ENCODE data around the gene KLHL33. TPM values are rescaled to one million over a fixed set of nuclear protein-coding genes. Genes with fewer than 3 reads are reported as not detected.

The KLHL33 gene
- total and polyA plus RNA-seq, 4 donors: 0.03 to 0.51 (median 0.16) TPM

- H3K4me1 ChIP-seq (ENCODE audit: control insufficient read depth in 5 of 5, insufficient read depth in 5 of 5, low read length in 5 of 5): peaks cover 0 to 22% (median 13%) of the 10 kb centered on the region in 5 donors
- WGBS, 2 donors: 62 to 69% methylated on average over 8 of the region's 8 CpGs
- H3K4me3 ChIP-seq: no peak overlapping the region
- H3K27ac ChIP-seq (ENCODE audit: low read depth in 1 of 2, low read length in 1 of 2): no peak overlapping the region
- no peak overlapping the region for H3K9ac ChIP-seq (ENCODE audit: insufficient read depth in 1 of 2, low read length in 2 of 2)
- DNase-seq (no peak), ATAC-seq (ENCODE audit: insufficient read depth, low FRiP score) (no peak)
- no peaks in the 10 kb centered on the region for H3K27me3 ChIP-seq (ENCODE audit: control insufficient read depth in 3 of 3, insufficient read depth in 3 of 3, low read length in 2 of 3)
- peaks cover 12 to 32% (median 25%) of the 10 kb centered on the region in 4 donors for H3K36me3 ChIP-seq (ENCODE audit: control insufficient read depth in 4 of 4, insufficient read depth in 4 of 4, low read length in 4 of 4)
- TF ChIP-seq CTCF (IDR thresholded peaks at IDR 0.05; ENCODE audit: control extremely low read depth, extremely low read depth): no peak
- H3K9me3 ChIP-seq (ENCODE audit: control insufficient read depth in 4 of 4, insufficient read depth in 3 of 4, low read length in 3 of 4): no peaks in the 10 kb centered on the region
Observed at GRCh38 chr14:20458031-20458789, 22.2 kb upstream of the KLHL33 start.

- DNase-seq (no peak), ATAC-seq (ENCODE audit: insufficient read depth, low FRiP score) (no peak)
- Histone ChIP-seq H3K9ac (ENCODE audit: insufficient read depth in 1 of 2, low read length in 2 of 2) (peak overlapping the region in 1 of 2 donors; percentile 28), H3K4me3 (no peak overlapping the region), H3K27ac (ENCODE audit: low read depth in 1 of 2, low read length in 1 of 2) (no peak overlapping the region), H3K4me1 (ENCODE audit: control insufficient read depth in 5 of 5, insufficient read depth in 5 of 5, low read length in 5 of 5) (peaks cover 0 to 22% (median 13%) of the 10 kb centered on the region in 5 donors), H3K27me3 (ENCODE audit: control insufficient read depth in 3 of 3, insufficient read depth in 3 of 3, low read length in 2 of 3) (no peaks in the 10 kb centered on the region), H3K9me3 (ENCODE audit: control insufficient read depth in 4 of 4, insufficient read depth in 3 of 4, low read length in 3 of 4) (no peaks in the 10 kb centered on the region), H3K36me3 (ENCODE audit: control insufficient read depth in 4 of 4, insufficient read depth in 4 of 4, low read length in 4 of 4) (peaks cover 17 to 37% (median 27%) of the 10 kb centered on the region in 4 donors)
- no peak for TF ChIP-seq CTCF (IDR thresholded peaks at IDR 0.05; ENCODE audit: control extremely low read depth, extremely low read depth)
- WGBS, 2 donors: 28 to 64% methylated on average over 13 of the region's 13 CpGs
Observed at GRCh38 chr14:20456971-20457370, 21.0 kb upstream of the KLHL33 start.

GRCh38 chr14:20455355-20456300, 19.7 kb upstream of the KLHL33 start:
- H3K27me3 ChIP-seq (ENCODE audit: control insufficient read depth in 3 of 3, insufficient read depth in 3 of 3, low read length in 2 of 3): no peaks in the 10 kb centered on the region
- H3K4me3 ChIP-seq: peak overlapping the region; percentile 74
- ATAC-seq (ENCODE audit: insufficient read depth, low FRiP score) (peak; percentile 67), DNase-seq (peak in 1 of 3 donors; percentile 20)
- H3K4me1 ChIP-seq (ENCODE audit: control insufficient read depth in 5 of 5, insufficient read depth in 5 of 5, low read length in 5 of 5): peaks cover 0 to 20% (median 12%) of the 10 kb centered on the region in 5 donors
- H3K9ac ChIP-seq (ENCODE audit: insufficient read depth in 1 of 2, low read length in 2 of 2): peak overlapping the region; percentile 87 to 93
- peak overlapping the region; percentile 96 for H3K27ac ChIP-seq (ENCODE audit: low read depth in 1 of 2, low read length in 1 of 2)
- TF ChIP-seq CTCF (IDR thresholded peaks at IDR 0.05; ENCODE audit: control extremely low read depth, extremely low read depth): no peak
- H3K36me3 ChIP-seq (ENCODE audit: control insufficient read depth in 4 of 4, insufficient read depth in 4 of 4, low read length in 4 of 4): peaks cover 20 to 39% (median 30%) of the 10 kb centered on the region in 4 donors
- WGBS, 2 donors: 1% methylated on average over 39 of the region's 39 CpGs
- no peaks in the 10 kb centered on the region for H3K9me3 ChIP-seq (ENCODE audit: control insufficient read depth in 4 of 4, insufficient read depth in 3 of 4, low read length in 3 of 4)

Measured in lung (tissue), 12 donors.